ENCODE measurements around the gene BEGAIN.

- TF ChIP-seq CTCF (IDR thresholded peaks at IDR 0.05) (no peak), POLR2A (IDR thresholded peaks at IDR 0.05) (no peak)
These were observed 670 bp upstream of the BEGAIN start for GRCh38 chr14:100587763-100588411.
